NAMALWA (cell line): ENCODE results near the gene HHATL.

Experiments used
- DNase-seq: peaks from one replicate; pipeline ENCODE4 v3.0.0-alpha.2; 2015; ENCODE audit warnings: low spot score

Gene HHATL

GRCh38 chr3:42712344-42712648 is 9.7 kb upstream of the HHATL start:
- no peak for DNase-seq

DNA sequence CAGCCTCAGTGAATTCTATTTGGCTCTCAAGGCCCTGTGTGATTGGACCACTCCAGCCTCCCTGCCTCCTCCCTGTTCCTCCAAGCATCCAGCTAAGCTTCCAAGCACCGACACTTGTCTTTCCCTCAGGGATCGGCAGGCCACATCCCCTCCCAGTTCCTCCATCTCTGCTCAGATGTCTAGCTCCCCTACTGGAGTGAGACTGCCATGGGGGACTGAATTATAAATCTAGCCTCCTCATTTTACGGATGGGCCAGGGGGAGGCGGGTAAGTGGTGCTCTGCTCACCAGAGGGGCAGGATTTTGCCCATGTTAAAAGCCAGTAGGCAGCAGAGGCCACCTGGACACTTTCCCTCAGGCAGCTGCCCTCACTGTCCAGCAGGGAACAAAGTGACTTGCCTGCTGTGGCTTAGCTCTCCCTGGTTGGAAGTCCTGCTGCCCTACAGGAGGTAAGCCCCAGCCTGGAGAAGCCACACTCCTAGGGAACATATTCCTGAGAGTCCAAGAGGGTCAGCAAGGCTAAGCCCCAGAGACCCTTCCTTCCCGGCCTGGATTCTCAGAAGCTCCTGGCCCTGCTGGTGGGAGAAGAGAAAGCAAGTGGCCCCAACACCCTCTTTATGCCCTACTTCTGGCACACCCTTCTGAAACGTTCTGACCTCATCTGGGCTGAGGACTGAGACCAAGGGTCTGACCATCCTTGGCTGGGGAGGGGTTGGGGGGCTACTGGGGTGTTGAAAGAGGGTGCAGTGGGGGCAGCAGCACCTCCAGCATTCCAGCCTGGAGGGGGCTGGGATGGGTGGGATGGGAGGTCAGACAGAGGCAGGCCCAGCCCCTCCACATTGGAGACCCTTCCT is 9.1 kb upstream of the HHATL start:
- DNase-seq, result no peak

- no peak for DNase-seq
Observed at GRCh38 chr3:42710323-42711021, 7.9 kb upstream of the HHATL start.

- DNase-seq, result no peak
Observed at GRCh38 chr3:42709621-42710020, 7.0 kb upstream of the HHATL start.

DNA sequence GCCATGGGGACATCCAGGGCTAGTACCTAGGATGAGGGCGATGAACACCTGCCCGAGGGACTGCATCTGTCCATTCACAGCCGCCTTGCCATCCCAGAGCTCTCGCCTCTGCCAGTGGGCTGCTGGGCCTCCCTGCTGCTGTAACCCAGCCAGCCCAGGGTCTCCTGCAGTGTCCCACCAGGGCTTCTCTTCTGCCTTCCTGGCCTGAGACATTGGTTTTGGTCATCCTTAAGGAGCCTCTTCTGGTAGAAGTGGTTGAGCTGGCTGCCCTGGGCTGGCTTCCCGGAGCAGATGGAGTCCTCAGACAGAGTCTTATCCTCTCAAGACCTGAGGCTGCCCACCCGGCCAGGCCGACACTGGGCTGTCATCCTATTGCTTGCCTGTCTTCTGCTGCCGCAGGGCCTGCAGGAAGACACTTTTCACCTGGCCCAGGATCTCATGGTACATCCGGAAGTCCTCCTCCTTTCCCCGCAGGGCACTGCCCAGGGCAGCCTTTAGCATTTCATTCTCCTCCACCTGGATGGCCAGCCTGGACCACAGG is 6.1 kb upstream of the HHATL start:
- no peak for DNase-seq

DNA sequence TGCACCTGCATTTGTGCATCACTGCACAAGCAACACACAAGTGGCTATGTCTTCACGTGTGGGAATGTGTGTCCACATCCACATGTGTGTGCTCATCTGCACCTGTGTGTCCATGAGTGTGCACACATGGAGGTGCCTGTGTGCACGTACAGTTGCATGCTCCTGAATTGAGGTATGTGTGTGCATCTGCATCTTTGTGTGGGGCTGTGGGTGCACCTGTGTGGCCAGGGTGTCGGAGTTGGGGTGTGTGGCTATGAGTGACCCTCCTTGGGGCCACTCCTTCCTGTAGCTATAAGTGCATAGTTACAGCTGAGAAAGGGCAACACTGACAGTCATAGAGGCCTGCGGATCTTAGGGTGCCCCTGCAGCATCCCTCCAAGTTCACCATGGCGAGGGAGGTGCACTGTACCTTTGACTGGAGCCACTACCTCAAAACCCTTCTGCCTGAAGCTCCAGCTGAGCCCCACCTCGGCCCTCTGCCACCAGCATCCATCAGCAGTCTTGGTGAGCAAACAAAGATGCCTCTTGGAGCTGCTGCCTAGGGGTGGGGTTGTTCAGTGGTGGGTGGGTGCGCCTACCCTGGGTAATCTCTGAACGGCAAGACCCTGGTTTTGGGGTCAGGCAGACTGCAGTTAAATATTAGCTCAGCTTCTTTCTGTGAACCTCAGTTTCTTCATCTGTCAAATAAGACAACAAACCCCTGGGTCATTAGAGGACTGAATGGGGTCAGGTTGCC is 5.2 kb upstream of the HHATL start:
- no peak for DNase-seq

DNA sequence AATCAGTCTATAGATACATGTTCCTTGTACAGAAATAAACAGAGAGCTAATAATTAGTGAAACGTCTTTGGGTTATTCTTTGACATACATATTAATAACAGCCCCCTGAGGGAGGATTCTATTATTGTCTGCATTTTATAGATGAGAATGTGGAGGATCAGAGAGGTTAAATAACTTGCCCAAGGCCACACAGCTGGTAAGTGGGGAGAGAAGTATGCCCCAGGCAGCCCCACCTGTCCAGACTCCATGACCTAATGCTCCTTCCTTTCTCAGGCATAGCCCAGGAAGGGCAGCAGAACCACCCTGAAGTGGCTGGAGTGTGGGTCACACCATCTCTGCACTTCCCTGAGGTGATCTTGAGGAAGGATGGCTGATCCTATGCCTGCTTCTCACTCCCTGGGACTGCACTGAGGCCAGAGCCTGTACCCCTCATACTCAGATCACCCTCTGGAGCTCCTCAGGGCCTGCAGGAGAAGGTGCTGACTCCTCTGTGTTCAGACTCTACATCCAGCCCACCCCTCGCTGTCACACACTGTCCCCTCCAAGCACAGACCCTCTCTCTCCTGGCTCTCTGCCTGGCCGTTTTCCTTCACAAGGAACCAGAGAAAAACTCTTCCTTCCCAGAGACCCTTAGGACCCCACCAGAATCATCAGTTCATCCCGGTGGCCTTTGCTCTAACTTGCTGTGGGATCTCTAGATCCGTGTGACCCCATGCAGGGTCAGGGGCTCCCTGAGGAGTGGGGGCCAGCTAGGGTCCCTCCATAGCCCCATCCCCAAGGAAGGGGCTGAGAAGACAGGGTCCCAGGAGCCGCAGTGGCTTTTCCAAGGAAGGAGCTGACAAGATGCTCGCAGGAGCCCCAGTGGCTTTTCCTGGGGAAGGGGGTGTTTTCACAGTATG is 4.4 kb upstream of the HHATL start:
- DNase-seq, result no peak

DNA sequence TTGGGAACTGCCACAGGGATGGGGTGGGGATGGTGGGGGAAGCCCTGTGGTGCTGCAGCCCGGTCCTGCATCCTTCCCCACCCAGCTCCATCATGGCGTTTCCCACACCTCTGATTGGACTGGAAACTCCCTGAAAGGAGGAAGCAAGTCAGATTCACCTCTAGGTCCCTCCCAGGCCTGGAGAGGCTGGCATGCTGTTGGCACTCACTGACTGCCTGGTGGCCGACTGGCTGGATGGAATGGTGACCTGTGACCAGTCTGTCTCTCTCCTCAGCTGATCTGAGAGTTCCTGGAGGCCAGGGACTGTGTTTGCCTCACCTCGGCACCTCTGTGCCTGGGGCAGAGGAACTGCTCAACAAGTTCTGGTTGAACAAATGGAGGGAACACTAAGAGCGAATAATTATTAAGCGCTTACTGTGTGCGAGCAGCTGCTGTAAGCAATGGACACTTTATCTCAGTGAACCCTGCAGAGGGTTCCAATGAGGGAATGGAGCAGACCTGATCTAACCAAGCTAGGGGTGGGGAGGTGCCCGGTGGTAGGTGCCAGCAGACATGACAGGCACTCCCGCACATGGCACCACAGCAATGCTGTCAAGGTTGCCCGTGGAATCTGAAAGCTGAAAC is 3.5 kb upstream of the HHATL start:
- no peak for DNase-seq

GRCh38 chr3:42705058-42705767 is 2.6 kb upstream of the HHATL start:
- no peak for DNase-seq

DNA sequence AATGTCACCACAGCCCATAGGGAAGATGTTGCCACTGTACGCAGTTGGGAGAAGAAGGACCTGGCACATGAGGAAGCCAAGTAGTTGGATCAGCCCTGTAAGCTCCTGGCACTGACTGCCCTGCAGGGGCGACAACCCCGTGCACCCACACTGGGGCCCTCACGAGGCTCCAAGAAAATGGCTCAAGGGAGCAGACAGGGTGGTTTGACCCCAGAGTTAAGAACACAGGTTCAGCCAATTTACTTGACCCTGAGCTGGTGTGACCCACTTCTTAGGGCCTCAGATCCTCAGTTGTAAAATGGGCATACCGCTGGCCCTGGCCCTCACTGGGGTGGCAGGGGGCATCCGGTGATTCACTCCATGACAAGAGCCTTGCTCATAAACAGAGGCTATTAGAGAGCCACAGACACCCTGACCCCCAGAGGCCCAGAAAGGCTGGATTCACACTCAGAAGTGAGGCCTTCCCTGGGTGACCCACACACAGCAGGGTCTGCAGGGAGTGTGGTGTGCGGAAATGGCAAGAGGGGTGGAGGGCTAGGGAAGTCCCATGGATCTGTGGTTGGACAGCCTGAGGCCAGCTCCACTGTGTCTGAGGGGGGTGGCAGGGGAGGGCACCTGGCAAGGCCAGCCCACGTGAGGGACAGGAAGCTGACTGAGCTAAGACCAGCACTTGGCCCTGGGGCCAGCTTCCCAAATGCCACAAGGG is 1.7 kb upstream of the HHATL start:
- DNase-seq, result no peak

DNA sequence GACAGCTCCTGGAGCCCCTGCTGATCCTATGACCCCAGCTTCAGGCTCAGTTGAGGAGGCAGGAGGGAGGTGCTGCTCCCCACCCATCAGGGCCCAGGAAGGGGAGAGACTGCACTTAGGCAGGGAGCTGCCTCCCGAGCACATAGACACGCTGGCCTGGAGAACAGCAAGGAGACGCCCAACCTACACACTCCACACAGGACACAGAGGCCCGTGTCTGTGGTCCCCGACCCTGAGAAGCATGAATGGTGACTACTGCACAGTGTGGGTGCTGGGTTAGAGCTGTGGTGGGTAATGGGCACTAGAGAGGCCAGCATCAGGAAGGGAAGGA is 1.1 kb upstream of the HHATL start:
- DNase-seq, result no peak

DNA sequence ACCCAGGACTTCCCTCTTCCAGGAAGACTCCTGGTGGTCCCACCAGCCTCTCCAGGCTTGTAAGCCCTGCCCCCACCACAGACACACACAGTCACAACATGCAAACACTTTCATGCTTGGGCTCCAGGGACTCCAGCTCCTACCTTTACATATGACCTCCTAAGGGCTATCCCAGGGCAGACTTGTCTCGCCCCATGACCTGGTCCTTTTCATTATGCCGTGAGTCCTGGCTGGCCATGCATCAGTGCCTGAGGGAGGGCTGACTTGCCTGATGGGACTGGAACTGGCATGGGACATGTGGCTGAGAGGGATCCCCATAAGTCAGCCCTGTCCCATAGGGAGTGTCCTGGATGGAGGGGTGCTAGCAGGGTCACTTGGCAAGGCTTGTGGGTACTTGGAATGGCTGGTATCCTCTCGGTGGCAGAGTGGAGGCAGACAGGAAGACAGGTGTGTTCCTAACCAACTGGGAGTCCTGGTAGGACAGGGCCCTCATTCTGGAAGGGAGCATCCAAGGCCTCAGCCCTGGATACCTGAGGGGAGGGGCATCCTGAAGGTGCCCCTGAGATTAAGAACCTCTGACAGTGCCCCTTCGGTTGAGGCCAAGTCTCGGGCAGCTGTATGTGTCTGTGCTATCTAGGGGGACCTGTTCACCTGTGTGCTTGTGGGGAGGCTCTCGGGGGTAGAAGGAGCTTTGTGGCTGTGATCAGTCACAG is 540 bp upstream of the HHATL start:
- no peak for DNase-seq

DNA sequence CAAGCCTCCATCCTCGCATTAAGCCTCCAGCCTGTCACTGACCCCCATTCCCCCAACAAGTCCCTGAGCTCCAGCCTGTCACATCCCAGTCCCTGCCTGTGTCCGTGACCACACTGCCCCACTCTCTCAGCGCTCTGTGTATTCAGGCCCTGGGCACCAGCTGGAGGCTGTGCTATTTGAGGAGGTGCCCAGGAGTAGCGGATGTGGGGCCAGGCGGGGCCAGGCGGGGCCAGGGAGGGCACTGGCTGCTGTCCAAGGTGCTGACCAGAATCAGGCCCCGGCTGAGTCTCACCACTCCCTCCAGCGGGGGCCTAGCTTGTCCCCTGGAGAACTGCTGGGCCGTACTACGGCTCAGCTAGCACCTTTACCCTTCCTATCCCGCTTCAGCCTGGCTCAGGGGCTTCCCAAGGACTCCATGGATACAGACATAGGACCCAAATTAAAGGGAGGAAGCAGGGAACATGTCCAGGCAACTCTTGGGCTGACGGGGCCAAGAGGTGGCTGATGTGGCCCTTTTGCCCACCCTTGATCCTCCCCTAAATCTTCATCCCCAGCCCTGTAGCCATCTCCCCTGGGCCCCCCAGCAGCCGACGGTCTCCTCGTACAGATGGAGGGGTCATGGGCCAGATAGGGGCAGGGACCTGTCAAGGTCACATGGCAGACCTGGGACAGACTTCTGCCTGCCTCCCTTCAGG is 1.1 kb downstream of the HHATL start:
- DNase-seq, result peak; percentile 15

- no peak for DNase-seq
Observed at GRCh38 chr3:42700366-42701288, 2.0 kb downstream of the HHATL start.

GRCh38 chr3:42699511-42699971 is 3.1 kb downstream of the HHATL start:
- DNase-seq, result no peak

DNA sequence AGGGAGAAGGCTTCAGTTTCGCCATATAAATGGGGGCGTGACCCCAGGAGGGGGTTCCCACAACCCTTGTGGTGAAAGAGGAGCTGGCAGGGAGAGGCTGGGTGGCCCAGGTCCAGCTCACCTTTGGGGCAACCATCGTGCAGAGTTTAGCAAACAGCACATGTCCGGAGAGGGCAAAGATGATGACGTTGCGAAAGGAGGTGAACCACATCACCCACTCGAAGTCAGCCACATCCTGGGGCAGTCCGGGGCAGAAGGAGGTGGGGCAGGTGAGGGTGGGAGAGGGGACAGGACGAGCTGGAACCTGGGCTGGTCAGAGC is 3.7 kb downstream of the HHATL start:
- no peak for DNase-seq

DNA sequence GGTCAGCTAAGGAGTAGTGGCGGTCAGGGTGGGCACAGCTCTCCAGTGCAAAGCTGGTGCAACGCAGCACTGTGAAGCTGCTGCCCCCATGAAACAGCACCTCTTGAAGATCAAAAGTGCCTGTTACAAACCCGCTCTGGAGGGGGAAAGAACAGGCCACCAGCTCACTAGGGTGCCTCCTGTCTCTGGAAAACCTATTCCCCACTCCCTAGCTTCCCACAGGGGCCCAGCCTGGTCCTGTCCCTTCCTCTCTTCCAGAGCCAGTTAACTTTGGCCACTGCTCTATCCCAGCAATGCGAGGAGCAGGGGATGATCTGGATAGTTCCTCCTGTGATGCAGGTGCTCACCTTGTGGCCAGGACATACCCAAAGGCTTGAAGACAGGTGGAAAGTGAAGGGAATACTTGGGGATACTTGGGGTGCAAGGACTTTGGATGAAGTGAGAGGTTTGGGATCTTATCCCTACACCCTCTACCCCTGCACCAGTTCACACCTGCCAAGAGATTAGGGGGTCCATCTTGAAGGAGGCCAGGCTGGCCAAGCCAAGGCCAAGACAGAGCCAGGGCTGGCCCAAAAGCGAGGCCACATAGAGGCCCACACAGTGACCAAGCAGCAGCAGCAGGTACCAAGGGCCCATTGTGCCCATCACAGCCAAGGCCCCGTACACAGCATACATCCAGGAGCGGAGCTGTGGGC is 4.2 kb downstream of the HHATL start:
- DNase-seq, result no peak
